HG03196 (cell line): ENCODE measurements around the gene MAN1A1.
"Not testable (repeated sequence)": the region's sequence is repeated elsewhere in the genome, so short reads cannot be mapped to it uniquely, and the experiment has no call there.

ENCODE experiments used
- ATAC-seq: cut with Tn5 transposase; IDR thresholded peaks from one replicate; pipeline ENCODE4 v1.9.1; 2021; ENCODE audit not compliant: unreplicated experiment

The MAN1A1 gene

DNA sequence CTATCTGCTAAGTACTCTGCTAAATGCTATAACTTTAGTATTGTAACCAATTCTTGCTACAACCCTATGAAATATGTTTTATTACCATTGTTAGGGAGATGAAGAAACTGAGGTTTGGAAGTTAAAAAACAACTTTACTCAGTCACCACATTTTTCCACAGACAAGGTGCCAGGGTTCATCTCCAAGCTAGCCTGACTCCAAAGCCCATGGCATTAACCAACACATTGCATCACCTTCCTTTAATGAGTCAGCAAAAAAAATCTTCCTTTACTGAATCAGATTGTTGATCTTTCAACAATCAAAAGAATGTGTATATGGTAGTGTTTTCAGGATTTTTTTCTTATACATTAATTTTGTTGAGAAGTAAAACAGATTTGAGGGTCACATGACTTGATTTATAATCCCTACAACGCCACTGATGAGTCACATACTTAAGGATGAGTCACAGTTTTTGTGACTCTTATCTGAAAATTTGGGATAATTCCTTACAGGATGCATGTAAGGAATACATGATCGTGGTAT, 41.5 kb downstream of the MAN1A1 start:
- ATAC-seq, result no peak

DNA sequence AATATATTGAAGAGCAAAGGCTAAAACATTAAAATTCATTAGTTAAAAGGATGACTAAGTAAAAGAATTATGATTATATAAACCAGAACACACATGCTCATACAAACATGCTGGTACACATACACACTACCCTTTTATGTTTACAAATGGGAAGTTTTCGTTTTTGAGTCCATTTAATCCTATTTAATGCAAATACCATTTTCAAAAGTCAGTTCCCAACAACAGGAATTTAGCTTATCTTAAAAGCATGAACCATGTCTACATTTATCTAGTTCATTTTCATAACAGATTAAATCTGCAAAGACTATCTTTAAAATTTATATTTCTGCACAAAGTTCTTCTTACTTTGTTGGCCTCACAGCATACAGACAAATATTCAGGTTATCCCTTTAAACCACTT, 42.5 kb downstream of the MAN1A1 start:
- no peak for ATAC-seq

DNA sequence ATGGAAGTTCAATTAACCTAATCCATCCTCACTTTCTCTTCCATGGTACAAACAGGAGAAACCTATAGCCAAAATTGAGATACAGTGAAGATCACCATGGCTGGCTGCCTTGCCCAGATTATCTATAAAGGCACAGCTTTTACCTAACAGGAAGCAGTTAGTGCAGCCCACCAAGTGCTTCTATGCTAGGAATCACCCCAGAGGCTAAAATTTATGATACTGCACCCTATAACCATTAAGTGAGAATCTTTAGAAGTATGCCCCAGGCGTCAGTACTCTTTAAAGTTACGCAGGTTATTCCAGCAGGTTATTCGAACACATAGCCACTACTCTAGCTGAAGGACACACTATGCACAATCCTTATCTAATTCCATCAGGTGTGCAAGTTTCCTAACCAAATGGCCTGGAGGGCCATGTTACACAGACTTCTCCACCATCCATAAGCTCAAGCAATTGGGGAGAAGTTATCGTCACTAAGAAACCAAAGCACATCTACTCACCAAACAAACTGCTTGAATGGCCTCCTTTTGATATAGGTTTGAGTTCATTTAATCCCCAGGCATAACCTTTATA, 43.1 kb downstream of the MAN1A1 start:
- ATAC-seq, result no peak

DNA sequence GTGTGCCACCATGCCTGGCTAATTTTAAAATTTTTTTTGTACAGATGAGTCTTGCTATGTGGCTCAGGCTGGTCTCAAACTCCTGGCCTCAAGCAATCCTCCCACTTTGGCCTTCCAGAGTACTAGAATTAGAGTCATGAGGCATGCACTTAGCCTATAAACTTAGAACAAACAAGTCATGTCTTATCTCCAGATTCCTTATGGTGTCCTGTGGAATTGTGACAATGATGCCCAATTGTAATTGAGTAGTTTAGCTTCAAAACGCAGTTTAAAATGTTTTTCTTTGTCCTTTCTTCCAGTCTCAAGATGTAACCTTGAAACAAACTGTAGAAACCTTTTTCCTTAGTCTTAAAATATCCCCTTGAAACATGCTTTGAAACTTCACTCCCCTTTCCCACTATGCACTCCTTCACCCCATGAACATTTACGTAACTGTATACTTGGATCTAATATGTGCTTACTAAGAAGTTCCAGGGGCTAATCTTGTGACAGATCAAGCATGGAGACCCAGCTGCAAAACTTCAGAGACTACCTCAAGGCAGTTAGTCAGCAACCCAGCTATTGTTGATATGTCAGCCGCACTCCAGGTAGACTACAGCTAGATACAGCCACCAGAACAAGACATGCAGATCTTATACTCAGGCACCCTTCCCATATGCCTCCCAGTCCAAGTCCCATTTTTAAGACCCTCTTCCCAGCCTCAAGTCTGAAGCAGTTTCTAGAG, 46.2 kb downstream of the MAN1A1 start:
- no peak for ATAC-seq

DNA sequence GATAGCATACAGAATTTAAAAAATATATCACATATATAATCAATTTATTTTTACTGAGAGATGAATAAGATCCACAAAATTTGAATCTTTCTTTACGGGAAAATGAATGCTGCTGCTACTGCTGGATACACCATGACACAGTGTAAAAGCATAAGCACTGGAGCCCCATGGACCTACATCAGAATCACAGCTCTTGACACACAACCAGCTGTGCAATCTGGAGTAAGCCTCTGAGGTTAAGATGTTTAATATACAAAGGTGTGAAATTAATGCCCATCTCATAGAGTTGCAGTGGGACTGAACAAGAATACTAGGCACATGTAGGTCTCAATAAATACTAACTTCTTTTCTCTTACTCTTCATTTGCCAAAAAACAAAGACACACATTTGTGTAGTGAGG, 48.1 kb downstream of the MAN1A1 start:
- ATAC-seq, result no peak

DNA sequence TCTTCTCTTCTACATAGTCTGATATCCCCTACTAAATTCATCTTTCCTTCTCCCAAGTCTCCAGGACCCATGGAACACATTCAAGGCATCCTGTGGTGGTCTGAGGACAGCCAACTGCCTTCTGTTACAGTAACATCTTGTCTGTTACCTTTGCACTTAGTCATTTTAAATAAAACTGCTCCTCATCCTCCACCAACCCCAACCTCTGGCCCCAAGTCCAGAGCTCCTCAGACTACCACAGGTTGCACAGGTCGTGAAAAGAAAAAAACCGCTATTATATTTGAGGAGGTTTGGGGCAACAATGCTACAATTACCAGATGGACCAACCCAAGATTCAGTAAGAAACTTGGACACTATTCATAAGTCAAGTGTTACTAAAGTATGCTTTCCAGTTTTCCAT, 49.9 kb downstream of the MAN1A1 start:
- no peak for ATAC-seq

DNA sequence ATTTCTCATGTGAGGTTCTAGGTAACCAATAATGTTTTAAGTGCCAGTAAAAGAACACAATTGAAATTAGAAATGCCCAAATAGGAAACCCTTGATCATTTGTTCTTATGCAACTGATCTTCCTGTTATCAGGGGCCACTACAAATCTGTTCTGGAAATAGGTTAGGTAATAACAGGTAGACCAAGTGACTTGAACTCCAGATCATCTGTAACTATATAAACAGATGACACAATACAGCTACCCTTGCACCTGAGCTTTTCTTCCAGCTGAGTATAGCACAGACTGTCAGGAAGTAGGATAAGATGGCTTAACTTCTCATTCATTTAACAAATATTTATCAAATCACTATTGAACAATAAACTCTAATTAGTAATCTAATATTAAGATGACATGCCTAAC, 52.5 kb downstream of the MAN1A1 start:
- no peak for ATAC-seq

DNA sequence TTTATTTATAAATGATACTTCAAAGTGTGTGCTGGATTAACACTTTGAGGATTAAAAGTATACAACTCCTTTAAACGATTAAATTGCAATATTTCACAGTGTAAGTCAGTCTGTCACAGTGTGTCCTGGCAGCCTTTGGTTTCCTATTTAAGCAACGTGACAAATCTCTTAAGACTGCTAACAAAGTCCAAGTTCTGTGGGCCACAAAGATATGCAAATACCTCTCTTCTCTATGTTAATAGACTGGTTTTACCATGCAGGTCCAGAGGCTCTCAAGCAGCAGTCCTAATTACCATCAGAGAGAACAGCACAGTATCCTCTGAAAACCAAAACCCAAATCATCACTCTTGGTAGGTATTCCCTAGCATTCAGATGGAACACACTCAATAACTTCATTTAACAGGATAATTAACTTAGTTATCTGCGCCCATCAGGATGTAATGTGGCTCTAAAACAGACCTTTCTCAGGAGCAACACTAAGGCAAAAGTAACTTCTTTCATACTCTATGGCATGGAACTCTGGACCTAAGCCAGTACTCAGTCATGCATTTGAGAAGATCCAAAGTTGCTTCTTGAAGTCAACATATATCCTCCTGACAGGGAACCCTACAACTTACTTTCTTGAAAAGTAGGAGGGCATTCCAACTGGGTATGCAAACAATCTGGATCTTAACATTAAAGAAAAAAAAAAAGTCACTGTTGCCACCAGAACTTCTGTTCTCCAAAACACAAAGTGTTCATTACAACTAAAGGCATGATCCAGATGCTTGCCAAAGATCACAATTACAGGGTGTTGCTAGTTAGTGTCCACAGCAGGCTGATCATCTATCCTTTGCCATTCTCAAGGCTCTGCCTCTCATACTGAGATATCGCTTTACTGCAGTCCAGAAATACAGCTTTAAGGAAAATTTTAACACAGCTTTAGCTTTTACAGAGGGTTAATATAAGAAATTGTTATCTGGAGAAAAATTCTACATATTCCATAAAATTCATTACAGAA, 53.2 kb downstream of the MAN1A1 start:
- ATAC-seq, result no peak

DNA sequence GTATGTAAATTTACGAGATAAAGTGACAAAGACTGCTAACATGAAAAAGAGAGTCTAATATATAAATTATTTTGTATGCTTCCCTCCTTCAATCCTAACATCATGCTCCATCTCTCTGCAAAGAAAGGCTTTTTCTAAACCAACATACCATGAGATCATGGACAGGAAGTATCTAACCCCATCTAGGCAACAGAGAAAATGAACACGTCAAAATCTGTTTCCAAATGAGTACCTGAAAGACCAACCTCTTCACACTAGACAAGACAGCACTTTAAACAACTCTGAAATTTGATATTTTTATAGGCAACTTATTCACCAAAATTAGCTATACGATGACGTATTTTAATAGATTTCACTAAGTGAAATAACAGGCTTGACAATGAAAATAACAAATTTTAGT, 54.6 kb downstream of the MAN1A1 start:
- no peak for ATAC-seq

DNA sequence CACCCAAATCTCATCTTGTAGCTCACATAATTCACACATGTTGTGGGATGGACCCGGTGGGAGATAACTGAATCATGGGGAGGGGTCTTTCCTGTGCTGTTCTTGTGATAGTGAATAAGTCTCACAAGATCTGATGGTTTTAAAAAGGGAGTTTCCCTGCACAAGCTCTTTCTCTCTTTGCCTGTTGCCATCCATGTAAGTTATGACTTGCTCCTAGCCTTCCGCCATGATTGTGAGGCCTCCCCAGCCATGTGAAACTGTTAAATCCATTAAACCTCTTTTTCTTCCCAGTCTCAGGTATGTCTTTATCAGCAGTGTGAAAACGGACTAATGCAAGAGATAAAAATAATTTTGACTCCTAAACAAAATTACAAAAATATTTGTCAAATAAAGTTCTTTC, 58.5 kb downstream of the MAN1A1 start:
- not testable (repeated sequence) for ATAC-seq

DNA sequence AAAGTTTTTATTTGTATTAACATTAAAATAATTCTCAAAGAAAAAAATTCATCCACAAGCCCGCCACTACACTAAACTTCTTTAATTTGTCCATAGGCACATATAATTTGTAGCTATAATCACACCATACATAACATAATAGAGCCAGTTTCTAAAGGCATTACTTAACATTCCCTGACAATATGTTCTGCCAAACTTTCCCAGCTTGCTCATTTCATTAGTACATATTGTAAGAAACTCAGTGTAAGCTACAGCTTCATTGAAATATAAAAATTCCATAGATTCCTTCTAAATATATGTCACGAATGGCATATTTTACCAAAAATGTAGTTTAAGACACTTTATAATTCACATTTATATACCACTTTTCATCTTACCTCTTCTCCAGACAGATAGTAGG, 59.3 kb downstream of the MAN1A1 start:
- no peak for ATAC-seq

DNA sequence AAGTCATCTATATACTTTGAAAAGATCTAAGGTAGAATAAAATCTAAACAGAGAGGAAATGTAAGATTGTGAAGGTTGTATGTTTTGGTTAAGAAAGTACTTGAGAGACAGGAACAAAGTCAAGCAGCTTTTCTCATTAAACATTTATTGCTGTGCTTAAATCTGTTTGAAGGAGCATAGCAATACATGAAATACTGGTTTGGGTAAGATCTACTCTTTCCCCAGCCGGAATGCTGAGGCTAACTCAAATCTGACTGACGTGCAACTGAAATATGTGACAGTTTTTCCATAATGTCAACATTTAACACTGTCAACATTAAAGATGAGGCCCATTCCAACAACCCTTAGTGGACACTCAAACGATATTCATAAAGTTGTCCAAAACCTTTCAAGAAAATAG, 59.9 kb downstream of the MAN1A1 start:
- ATAC-seq, result no peak

DNA sequence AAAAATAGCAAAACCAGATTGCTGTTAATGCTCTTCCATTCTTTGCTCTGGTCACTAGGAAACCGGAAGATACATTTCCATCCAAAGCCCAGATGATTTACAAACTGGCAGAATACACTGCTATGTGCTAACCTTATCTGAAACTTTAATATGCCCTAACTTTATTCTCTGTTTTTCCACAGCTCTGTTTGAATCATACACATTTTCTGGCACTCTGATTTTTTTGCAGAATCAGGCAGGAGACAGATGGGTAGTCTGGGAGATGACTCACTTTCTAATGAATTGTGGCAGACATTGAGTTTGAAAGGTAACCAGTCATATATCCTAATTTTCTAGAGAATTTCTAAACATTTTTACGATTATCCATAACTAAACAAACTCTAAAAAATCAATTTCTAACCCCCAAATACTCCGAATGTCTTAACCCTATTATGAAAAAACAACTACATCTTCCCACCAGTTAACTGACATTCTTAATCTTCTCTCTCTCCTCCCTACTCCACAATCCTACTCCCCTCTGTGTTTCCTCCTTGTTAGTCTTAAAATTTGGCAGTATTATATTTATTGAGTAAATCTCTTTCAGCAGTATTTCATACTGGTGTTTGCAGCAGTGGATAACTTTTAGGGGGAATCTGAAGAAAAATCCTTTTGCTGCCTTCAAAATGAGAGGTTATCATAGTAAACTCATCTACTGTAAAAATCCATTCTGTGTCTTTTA, 63.5 kb downstream of the MAN1A1 start:
- ATAC-seq, result no peak

DNA sequence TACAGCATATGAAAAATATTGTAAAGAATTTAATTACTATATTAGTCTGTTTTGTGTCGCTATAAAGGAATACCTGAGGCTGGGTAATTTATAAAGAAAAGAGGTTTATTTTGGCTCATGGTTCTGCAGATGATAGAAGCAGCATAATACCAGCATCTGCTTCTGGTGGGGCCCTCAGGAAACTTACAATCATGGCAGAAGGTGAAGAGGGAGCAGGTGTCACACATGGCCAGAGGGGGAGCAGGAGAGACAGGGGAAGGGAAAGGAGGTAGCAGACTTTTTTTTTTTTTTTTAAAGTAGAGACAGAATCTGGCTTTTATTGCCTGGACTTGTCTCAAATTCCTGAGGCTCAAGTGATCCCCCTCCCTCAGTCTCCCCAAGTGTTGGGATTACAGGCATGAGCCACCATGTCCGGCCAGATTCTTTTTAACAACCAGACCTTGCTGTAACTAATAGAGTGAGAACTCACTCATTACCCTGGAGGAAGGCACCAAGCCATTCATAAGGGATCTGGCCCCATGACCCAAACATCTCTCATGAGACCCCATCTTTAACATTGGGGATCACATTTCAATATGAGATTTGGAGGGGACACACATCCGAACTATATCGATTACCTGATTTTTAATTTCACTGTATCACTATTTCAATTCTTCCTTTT, 64.6 kb downstream of the MAN1A1 start:
- ATAC-seq, result no peak

DNA sequence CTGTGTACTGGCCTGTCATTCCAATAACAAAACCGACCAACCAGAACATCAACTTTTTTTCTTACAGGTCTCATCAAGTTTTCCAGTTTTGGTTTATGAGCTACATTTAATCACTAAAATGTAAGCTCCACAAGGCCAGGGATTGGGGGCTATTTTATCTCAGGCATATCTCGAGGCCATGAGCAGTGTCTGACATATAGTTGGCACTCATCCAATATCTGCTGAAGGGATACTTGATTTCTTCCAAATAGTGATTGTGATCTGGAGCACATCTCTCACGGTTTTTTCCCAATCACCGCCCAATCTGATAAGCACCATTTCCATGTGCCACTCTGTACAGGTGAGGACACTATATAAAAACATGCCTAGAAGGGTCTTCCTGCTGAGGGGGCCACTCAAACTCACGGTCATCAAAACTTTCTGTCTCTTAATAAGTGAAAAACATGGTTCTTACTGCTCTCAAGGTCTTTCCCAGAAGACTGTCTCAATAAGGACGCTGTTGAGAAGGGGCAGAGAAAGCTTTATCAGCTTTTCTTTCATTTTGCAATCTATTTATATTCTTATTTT, 65.5 kb downstream of the MAN1A1 start:
- ATAC-seq, result no peak

DNA sequence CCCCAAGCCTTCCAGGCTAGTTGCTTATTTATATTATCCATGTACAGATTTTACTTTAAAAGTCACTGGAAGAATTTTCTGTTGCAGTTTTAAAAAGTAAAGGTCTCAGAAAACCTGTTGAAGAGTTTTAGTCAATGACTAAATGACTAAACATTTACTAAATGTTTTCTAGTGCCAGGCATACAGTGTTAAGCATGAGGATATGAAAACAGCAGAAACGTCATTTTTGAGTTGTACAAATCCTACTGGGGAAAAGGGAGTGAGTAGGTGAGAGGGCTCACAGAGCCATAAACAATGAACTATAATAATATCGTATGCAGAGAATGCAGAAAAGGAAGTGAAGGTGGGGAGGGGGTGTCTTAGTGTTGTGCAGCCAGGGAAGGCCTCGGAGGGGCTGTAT, 66.3 kb downstream of the MAN1A1 start:
- ATAC-seq, result no peak

DNA sequence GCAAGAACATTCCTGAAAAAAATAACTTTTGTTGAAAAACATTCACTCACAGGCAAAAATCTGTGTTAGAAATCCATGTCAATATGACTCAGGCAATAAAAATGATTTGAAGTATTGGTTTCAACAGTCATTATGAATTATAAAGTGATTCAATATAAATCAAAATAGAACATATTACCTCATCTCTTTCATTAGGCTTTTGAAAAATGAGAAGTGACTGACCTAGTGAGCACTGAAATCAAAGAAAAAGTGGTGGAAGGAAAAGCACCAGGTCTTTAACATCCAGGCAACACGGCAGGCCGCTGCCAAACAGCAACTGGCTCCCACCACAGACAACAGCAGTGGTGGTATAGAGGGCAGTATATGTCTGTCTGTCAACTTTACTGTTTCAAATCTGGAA, 68.9 kb downstream of the MAN1A1 start:
- no peak for ATAC-seq

DNA sequence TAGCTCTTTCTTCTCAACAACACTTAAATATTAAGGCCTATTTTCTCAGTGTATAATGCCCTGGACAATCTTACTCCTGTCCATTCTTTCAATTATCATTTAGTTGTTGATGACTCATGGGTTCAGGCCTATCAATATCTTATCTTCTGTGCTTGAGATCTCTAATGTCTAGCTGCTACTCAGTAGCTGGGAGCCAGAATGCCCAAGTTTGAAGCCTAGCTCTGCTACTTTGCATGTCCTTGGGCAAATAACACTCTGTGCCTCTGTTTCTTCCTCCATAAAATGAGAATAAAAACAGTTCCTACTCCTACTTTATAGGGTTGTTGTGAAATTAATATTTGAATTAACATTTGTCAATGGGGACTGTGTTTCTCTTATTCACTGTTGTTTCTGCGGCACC, 69.5 kb downstream of the MAN1A1 start:
- no peak for ATAC-seq

DNA sequence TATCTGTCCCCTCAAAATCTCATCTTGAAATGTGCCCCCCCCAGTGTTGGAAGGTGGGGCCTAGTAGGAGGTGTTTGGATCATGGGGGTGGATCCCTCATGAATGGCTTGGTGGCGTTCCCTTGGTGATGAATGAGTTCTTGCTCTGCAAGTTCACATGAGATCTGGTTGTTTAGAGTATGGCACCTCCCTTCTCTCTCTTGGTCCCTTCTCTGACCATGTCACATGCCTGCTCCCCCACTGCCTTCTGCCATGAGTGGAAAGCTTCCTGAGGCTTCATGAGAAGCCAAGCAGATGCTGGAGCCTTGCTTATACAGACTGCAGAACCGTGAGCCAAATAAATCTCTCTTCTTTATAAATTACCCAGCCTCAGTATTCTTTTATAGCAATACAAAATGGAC, 70.9 kb downstream of the MAN1A1 start:
- no peak for ATAC-seq

DNA sequence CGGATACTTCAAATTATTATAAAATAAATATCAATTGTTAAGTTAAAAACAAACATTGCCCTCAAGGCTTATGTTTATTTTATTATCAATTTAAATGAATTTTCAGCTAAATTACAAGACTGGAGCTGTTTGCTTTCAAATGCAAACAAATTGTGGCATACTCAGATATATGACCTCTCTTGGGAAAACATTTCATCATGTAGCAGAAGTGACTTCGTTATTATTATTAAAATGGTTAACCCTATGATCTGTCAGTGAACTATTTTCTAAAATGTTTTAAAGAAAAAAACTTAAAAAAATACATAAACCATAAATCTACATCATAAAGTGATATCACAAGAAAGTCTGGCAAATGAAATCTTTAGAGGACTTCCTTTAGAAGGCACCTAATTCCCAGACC, 72.5 kb downstream of the MAN1A1 start:
- no peak for ATAC-seq
